Measurements from ENCODE around the gene SMG6.

SMG6 gene

GRCh38 chr17:2105663-2106062 lies 197.9 kb downstream of the SMG6 start:
- no peak for DNase-seq (ENCODE audit: low spot score)

- no peak for DNase-seq (ENCODE audit: low spot score)
Observed at GRCh38 chr17:2102931-2103809, 200.4 kb downstream of the SMG6 start.

GRCh38 chr17:2101448-2102257 lies 201.9 kb downstream of the SMG6 start:
- DNase-seq (ENCODE audit: low spot score), result no peak

- DNase-seq (ENCODE audit: low spot score), result no peak
Observed at GRCh38 chr17:2095536-2095910, 208.1 kb downstream of the SMG6 start.

- peak; percentile 60 for DNase-seq (ENCODE audit: low spot score)
Observed at GRCh38 chr17:2094891-2095535, 208.6 kb downstream of the SMG6 start.

GRCh38 chr17:2093349-2093748 lies 210.2 kb downstream of the SMG6 start:
- DNase-seq (ENCODE audit: low spot score), result no peak

- no peak for DNase-seq (ENCODE audit: low spot score)
Observed at GRCh38 chr17:2092253-2092652, 211.3 kb downstream of the SMG6 start.

GRCh38 chr17:2090804-2091534 lies 212.6 kb downstream of the SMG6 start:
- peak; percentile 93 for DNase-seq (ENCODE audit: low spot score)

- DNase-seq (ENCODE audit: low spot score), result no peak
Observed at GRCh38 chr17:2090210-2090641, 213.4 kb downstream of the SMG6 start.

GRCh38 chr17:2089021-2089422 lies 214.6 kb downstream of the SMG6 start:
- peak; percentile 41 for DNase-seq (ENCODE audit: low spot score)

- DNase-seq (ENCODE audit: low spot score), result no peak
Observed at GRCh38 chr17:2087597-2088211, 215.9 kb downstream of the SMG6 start.

- no peak for DNase-seq (ENCODE audit: low spot score)
Observed at GRCh38 chr17:2086306-2086705, 217.3 kb downstream of the SMG6 start.

GRCh38 chr17:2085648-2085949 lies 218.0 kb downstream of the SMG6 start:
- DNase-seq (ENCODE audit: low spot score), result peak; percentile 31

- DNase-seq (ENCODE audit: low spot score), result peak; percentile 72
Observed at GRCh38 chr17:2084766-2085647, 218.6 kb downstream of the SMG6 start.

GRCh38 chr17:2084036-2084765 lies 219.4 kb downstream of the SMG6 start:
- DNase-seq (ENCODE audit: low spot score), result peak; percentile 83

GRCh38 chr17:2083613-2084035 lies 220.0 kb downstream of the SMG6 start:
- DNase-seq (ENCODE audit: low spot score), result no peak

GRCh38 chr17:2082003-2082781 lies 221.4 kb downstream of the SMG6 start:
- peak; percentile 42 for DNase-seq (ENCODE audit: low spot score)

- peak; percentile 47 for DNase-seq (ENCODE audit: low spot score)
Observed at GRCh38 chr17:2081564-2081963, 222.0 kb downstream of the SMG6 start.

- DNase-seq (ENCODE audit: low spot score), result no peak
Observed at GRCh38 chr17:2077040-2077439, 226.5 kb downstream of the SMG6 start.

Measured in AG20443 (cell line).